ENCODE results near the gene ANO4.

Gene ANO4

DNA sequence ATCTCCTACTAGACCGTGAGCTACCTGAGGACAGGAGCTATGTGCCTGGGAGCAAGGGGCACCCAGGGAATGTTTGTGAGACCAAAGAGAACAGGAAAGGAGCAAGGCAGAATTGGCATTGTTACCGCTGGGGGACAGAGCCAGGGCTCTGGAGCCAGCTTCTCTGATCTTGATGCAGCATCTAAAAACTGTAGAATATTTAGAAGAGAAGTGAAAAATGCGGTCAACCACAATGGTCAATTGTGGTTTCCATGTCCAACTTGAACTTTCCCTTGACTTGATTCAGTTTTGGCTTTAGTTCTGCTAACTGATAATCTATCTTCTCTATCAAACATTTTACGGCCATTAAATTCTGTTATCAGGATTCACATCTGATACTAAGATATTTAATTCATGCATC is 201.2 kb downstream of the ANO4 start:
- DNase-seq = no peak

DNA sequence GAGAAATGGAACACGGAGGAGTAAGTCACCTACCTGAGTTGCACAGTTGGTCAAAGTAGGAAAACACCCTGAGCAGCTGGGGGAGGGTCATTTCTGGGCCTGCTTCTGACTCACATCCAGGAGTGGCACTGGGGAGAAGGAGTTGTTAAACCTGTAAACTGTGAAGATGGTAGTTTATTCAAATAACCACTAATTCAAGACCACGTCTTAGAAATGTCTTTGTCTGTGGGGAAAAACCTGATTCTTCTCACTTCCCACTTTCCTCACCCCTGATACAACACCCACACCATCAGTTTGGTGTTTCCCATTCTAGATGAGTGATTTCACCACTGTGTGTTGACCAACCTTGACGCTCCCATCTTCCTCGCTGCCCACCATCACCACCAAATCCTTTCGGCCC is 207.1 kb downstream of the ANO4 start:
- DNase-seq = no peak

GRCh38 chr12:101002696-101003419 is 208.3 kb downstream of the ANO4 start:
- no peak for DNase-seq

GRCh38 chr12:101004898-101005297 is 210.3 kb downstream of the ANO4 start:
- DNase-seq = no peak

DNA sequence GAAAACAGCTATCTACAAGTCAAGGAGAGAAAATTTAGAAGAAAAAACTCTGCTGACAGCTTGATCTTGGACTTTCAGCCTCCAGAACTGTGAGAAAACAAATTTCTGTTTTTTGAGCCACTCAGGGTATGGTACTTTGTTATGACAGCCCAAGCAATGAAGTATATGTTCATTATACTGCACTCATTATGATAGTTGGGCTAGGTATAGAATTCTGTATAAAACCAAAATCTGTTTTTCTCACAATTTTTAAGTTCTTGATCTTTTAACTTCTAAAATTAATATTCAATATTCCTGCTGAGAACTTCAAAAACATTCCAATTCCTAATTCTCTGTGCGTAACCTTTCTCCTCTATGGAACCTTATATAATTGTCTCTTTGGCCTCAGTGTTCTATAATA is 214.7 kb downstream of the ANO4 start:
- DNase-seq = no peak

- DNase-seq = no peak
Measured at GRCh38 chr12:101010896-101011295, 216.3 kb downstream of the ANO4 start.

GRCh38 chr12:101013993-101014392 is 219.4 kb downstream of the ANO4 start:
- DNase-seq = no peak

DNA sequence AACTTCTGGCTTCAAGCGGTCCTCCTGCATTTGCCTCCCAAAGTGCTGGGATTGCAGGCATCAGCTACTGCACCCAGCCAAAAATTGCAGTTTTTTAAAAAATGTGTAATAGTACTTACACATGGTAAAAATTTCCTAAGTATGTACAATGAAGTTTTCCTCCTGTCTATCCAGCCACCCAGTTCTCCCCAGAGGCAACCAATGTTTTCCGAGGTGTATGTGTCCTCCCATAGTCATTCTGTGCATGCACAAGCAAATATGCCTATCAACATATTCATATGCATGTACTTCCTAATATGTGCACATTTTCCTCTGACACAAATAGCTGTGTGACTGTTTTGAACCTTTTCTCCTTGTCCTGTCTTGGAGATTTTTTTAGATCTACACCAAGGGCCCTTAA is 220.5 kb downstream of the ANO4 start:
- no peak for DNase-seq

DNA sequence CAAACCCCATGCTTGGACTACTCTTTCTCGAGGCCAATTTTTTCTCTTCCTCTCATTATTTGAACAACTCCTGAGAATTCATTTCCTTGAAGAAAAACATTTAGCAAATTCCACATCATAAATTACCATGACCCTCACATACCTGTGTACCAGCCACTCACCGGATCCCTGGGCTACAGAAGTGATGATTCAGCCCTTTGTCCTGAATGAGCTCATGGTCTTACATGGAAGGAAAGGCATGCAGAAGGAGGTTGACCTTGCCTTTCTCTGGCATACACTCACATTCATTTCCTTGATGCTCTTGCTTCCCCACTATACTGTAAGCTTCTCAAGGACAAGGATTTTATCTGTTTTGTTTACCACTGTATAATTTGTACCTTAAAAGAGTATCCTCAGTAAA is 224.0 kb downstream of the ANO4 start:
- no peak for DNase-seq

- no peak for DNase-seq
Measured at GRCh38 chr12:101019201-101019600, 224.6 kb downstream of the ANO4 start.

DNA sequence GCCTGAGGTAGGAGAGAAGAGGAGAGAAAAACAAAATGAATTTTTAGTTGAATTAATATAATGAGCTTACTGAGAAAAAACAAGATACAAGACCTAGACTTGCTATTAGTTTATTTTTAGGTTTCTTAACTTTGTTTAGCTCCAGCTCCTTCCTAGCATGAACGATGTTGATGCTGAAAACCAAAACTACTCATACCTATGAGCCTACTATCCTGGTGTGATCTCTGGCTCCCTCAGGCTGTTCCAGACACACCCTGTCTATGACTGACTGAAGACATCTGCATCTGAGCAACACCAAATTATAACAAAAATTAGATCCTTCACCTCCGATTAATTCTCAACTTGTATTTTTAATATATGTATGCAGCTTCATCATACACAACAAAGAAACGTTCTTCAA is 225.1 kb downstream of the ANO4 start:
- no peak for DNase-seq

- DNase-seq = no peak
Measured at GRCh38 chr12:101021442-101021841, 226.9 kb downstream of the ANO4 start.

GRCh38 chr12:101021911-101022388 is 227.4 kb downstream of the ANO4 start:
- no peak for DNase-seq

- no peak for DNase-seq
Measured at GRCh38 chr12:101027200-101027599, 232.6 kb downstream of the ANO4 start.

GRCh38 chr12:101027816-101028215 is 233.2 kb downstream of the ANO4 start:
- DNase-seq = no peak

- no peak for DNase-seq
Measured at GRCh38 chr12:101038289-101038871, 243.8 kb downstream of the ANO4 start.

GRCh38 chr12:101039848-101040531 is 245.4 kb downstream of the ANO4 start:
- DNase-seq = no peak

- no peak for DNase-seq
Measured at GRCh38 chr12:101040936-101041335, 246.4 kb downstream of the ANO4 start.

DNA sequence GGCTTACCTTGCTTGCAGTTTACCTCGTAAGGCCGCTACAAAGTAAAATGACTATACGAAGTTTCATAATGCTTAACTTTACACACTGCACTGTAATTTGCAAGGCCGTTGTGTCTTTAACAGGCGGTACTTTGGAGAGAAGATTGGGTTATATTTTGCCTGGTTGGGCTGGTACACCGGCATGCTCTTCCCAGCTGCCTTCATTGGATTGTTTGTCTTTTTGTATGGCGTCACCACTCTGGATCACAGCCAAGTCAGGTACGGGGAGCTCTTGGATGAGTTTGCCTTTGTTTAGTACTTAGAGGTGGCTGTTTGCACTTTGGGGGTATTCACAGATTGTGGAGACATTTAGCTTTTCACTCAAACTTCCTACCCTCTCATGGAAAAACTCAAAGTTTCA is 247.6 kb downstream of the ANO4 start:
- no peak for DNase-seq

DNA sequence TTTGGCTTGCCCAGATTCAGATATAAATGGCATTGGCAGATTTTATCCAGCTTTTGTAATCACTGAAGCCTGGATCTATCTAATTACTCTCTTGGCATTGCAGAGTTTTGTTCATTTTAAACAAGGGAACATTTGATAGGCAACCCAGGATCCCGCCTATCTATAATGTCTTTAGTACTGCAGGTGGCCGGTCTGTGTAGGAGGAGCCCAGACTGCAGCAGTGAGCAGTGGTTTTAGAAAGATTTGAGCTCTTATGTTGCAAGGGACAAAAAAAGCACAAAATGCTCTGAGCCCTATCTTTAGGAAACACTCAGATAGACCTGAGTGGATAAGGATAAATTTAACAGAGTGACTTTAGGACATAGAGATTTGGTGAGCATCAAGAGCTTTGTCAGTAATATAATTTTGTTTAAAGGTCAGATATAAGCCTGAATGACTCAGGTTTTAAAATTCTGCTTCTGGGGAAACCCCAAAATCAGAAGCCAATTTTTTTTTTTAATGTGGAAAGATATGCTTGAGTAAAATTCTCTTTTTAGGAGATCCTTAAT is 250.0 kb downstream of the ANO4 start:
- no peak for DNase-seq

GRCh38 chr12:101045486-101046464 is 251.2 kb downstream of the ANO4 start:
- DNase-seq = no peak

GRCh38 chr12:101047652-101048051 is 253.1 kb downstream of the ANO4 start:
- DNase-seq = no peak

DNA sequence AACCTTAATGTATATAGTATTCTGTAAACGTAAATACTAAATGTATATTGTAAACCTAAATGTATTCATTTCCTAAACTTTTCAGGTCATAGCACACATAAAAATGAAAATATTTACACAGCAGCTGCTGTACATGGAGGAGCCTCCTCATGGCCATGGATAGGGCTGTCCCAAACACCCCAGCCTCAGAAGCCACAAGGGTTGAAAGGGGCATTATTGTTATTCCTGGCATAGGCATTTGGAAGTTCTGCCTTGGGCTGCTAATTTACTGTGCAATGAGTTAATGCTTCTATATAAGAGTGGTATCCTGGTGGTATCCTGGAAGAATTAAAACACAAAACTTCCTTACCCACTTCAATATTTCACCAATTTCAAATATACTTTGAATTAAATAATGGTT is 256.1 kb downstream of the ANO4 start:
- DNase-seq = no peak

Data from DMS153 (cell line).